H9 (cell line): ENCODE data around the gene PCGF3. TPM values are rescaled to one million over a fixed set of nuclear protein-coding genes. Genes with fewer than 3 reads are reported as not detected.
A peak's percentile ranks its signal among the peaks of the same experiment; 100 is the strongest.

Source experiments
- DNase-seq: peaks from one replicate; pipeline ENCODE4 v3.0.0-alpha.2; 2017
- H2AFZ ChIP-seq: one replicate; pipeline ENCODE4 v1.6.1; 2013; ENCODE audit warnings: mild to moderate bottlenecking, low read length, control low read depth, moderate library complexity
- H2AK5ac ChIP-seq: 2 replicates; pipeline ENCODE4 v1.6.1; 2013; ENCODE audit warnings: low read length, control low read depth, mixed read lengths; ENCODE audit not compliant: insufficient read length
- H2BK120ac ChIP-seq: one replicate; pipeline ENCODE4 v1.6.1; 2013; ENCODE audit warnings: low read depth, mild to moderate bottlenecking, low read length, control low read depth, inconsistent platforms; ENCODE audit not compliant: poor library complexity, severe bottlenecking
- H2BK12ac ChIP-seq: 2 replicates; pipeline ENCODE4 v1.6.1; 2013; ENCODE audit warnings: low read length, control low read depth, mixed read lengths, low read depth; ENCODE audit not compliant: insufficient read length
- H2BK15ac ChIP-seq: 2 replicates; pipeline ENCODE4 v1.6.1; 2013; ENCODE audit warnings: low read depth, low read length, control low read depth
- H2BK20ac ChIP-seq: one replicate; pipeline ENCODE4 v1.6.1; 2013; ENCODE audit warnings: low read depth, mild to moderate bottlenecking, low read length, control low read depth, inconsistent platforms; ENCODE audit not compliant: poor library complexity, severe bottlenecking
- H2BK5ac ChIP-seq: 2 replicates; pipeline ENCODE4 v1.6.1; 2013; ENCODE audit warnings: low read length, control low read depth, mixed read lengths; ENCODE audit not compliant: insufficient read length
- H3K14ac ChIP-seq: 2 replicates; pipeline ENCODE4 v1.6.1; 2013; ENCODE audit warnings: low read length, control low read depth; ENCODE audit not compliant: insufficient read depth
- H3K18ac ChIP-seq: 2 replicates; pipeline ENCODE4 v1.6.1; 2013; ENCODE audit warnings: low read depth, mild to moderate bottlenecking, mixed read lengths, low read length, control low read depth; ENCODE audit not compliant: insufficient read length
- H3K23ac ChIP-seq: 2 replicates; pipeline ENCODE4 v1.6.1; 2013; ENCODE audit warnings: low read length, control low read depth, mixed read lengths, low read depth; ENCODE audit not compliant: insufficient read length
- H3K23me2 ChIP-seq: 2 replicates; pipeline ENCODE4 v1.6.1; 2013; ENCODE audit warnings: low read depth, mild to moderate bottlenecking, mixed read lengths, low read length, control low read depth; ENCODE audit not compliant: insufficient read length, poor library complexity, severe bottlenecking
- H3K27ac ChIP-seq: 2 replicates; pipeline ENCODE4 v1.5.1; 2013; ENCODE audit warnings: low read length, control low read depth, mixed read lengths, low read depth; ENCODE audit not compliant: insufficient read length
- H3K27me3 ChIP-seq: 2 replicates; pipeline ENCODE4 v1.6.1; 2013; ENCODE audit warnings: low read length, control low read depth, inconsistent platforms; ENCODE audit not compliant: insufficient read depth
- H3K4ac ChIP-seq: 2 replicates; pipeline ENCODE4 v1.6.1; 2013; ENCODE audit warnings: low read depth, mild to moderate bottlenecking, control low read depth, inconsistent platforms, low read length, moderate library complexity
- H3K4me1 ChIP-seq: 2 replicates; pipeline ENCODE4 v1.6.1; 2013; ENCODE audit warnings: low read length, control low read depth, inconsistent platforms; ENCODE audit not compliant: insufficient read depth
- H3K4me2 ChIP-seq: 2 replicates; pipeline ENCODE4 v1.6.1; 2013; ENCODE audit warnings: low read length, control low read depth, mixed read lengths; ENCODE audit not compliant: insufficient read length, insufficient read depth
- H3K56ac ChIP-seq: 2 replicates; pipeline ENCODE4 v1.6.1; 2013; ENCODE audit warnings: low read depth, mild to moderate bottlenecking, mixed read lengths, low read length, control low read depth; ENCODE audit not compliant: insufficient read length
- H3K79me1 ChIP-seq: 2 replicates; pipeline ENCODE4 v1.6.1; 2013; ENCODE audit warnings: low read depth, mild to moderate bottlenecking, moderate library complexity, low read length, control low read depth, inconsistent platforms; ENCODE audit not compliant: insufficient read depth, poor library complexity, severe bottlenecking
- H3K79me2 ChIP-seq: 2 replicates; pipeline ENCODE4 v1.6.1; 2013; ENCODE audit warnings: low read length, control low read depth, inconsistent platforms; ENCODE audit not compliant: insufficient read depth
- H3K9ac ChIP-seq: 2 replicates; pipeline ENCODE4 v1.6.1; 2013; ENCODE audit warnings: low read length, control low read depth, mixed read lengths; ENCODE audit not compliant: insufficient read length; ENCODE audit errors: extremely low read depth
- H3K9me3 ChIP-seq: one replicate; pipeline ENCODE4 v1.6.1; 2013; ENCODE audit warnings: low read depth, low read length, inconsistent platforms; ENCODE audit not compliant: control insufficient read depth
- H3T11ph ChIP-seq: one replicate; pipeline ENCODE4 v1.6.1; 2013; ENCODE audit warnings: mild to moderate bottlenecking, low read length, control low read depth, inconsistent platforms
- H4K20me1 ChIP-seq: one replicate; pipeline ENCODE4 v1.6.1; 2013; ENCODE audit not compliant: control insufficient read depth, insufficient read length, insufficient read depth
- H4K5ac ChIP-seq: 2 replicates; pipeline ENCODE4 v1.6.1; 2013; ENCODE audit warnings: low read depth, mild to moderate bottlenecking, mixed read lengths, low read length, control low read depth; ENCODE audit not compliant: insufficient read length
- H4K8ac ChIP-seq: replicated peaks from 2 replicates; pipeline ENCODE4 v1.6.1; 2013; ENCODE audit warnings: low read length, control low read depth, mixed read lengths, low read depth; ENCODE audit not compliant: insufficient read length
- H4K91ac ChIP-seq: 2 replicates; pipeline ENCODE4 v1.6.1; 2013; ENCODE audit warnings: low read depth, mild to moderate bottlenecking, moderate library complexity, mixed read lengths, low read length, control low read depth; ENCODE audit not compliant: insufficient read length
- H3K27ac Mint-ChIP-seq, 3 experiments: 2 replicates in 2 of 3; 3 replicates in 1 of 3; pipeline ENCODE4 v1.8.0; 2020 to 2021; ENCODE audit warnings: mixed read lengths in 3 of 3, mild to moderate bottlenecking in 1 of 3, moderate library complexity in 1 of 3
- H3K27me3 Mint-ChIP-seq: 2 replicates; pipeline ENCODE4 v1.8.0; 2021; ENCODE audit warnings: low read depth, mild to moderate bottlenecking, moderate library complexity, mixed read lengths
- H3K36me3 Mint-ChIP-seq, 3 experiments: 2 replicates in 2 of 3; 3 replicates in 1 of 3; pipeline ENCODE4 v1.8.0; 2020 to 2021; ENCODE audit warnings: low read depth in 3 of 3, mixed read lengths in 3 of 3; ENCODE audit not compliant: insufficient read depth in 1 of 3
- H3K4me1 Mint-ChIP-seq, 2 experiments: 2 replicates each; pipeline ENCODE4 v1.8.0; 2020; ENCODE audit warnings: mixed read lengths in 2 of 2
- H3K4me3 Mint-ChIP-seq, 2 experiments: 2 replicates in 1 of 2; 3 replicates in 1 of 2; pipeline ENCODE4 v1.8.0; 2020 to 2021; ENCODE audit warnings: mild to moderate bottlenecking in 2 of 2, mixed read lengths in 2 of 2, moderate library complexity in 1 of 2
- H3K9me3 Mint-ChIP-seq, 2 experiments: 2 replicates in 1 of 2; 3 replicates in 1 of 2; pipeline ENCODE4 v1.8.0; 2020; ENCODE audit warnings: mild to moderate bottlenecking in 2 of 2, mixed read lengths in 2 of 2, moderate library complexity in 1 of 2
- WGBS: extraction: QIAGEN DNeasy Blood & Tissue Kit; methylation state at CpG from one replicate; pipeline ENCODE4 v1.1.7; 2013; ENCODE audit warnings: missing lambda C conversion rate, low lambda C conversion rate, mixed read lengths; ENCODE audit not compliant: insufficient read length; ENCODE audit errors: extremely low coverage; 5-methylcytosine and 5-hydroxymethylcytosine counted together
- total RNA-seq: library from RNA; stranded (reverse); gene quantifications from 2 replicates; pipeline ENCODE4 v1.2.1, GENCODE V29; 2021
- TF ChIP-seq, protein P1 (sequence below): fragments of 200-600 bp; sonication (generic); conservative IDR thresholded peaks from 3 replicates; pipeline ENCODE4 v1.8.0; 2021; ENCODE audit warnings: antibody characterized with exemption, mild to moderate bottlenecking

PCGF3 gene
- total RNA-seq, 1 experiment from 2014 or later = 43.1 TPM

DNA sequence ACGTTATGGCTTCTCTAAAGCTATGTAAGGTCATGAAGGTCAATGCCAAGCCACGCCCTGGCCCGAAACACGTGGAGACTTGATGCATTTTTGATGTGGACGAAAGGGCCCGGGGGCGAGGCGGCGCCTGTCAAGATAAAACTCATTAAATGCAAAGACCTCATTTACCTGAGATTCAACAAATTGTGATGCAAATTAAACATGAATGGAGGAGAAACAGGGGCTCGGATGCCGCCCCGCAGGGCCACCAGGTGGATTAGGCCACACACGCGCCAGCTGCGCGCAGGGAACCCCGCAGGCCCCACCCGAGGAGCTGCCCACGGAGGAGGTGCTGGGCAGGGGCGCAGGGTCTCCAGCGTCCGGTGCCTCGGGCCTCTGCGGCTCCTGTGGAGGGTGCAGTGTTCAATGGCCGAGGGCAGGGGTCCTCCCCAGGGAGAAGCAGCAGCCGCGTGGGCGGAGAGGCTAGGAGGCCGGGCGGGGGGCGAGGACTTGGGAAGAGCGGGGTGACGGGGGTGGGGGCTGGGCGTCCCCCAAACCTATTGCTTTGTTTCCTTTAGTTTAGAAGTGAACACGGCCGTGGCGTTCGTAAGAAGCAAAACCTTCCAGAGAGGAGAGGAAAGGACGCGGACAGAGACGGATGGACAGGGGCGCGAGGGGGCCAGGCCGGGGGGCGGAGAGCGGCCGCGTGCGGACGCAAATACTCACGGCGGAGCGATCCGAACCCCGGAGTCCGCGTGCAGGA is 79.9 kb downstream of the PCGF3 start:
- DNase-seq = peak; percentile 77
- H3K27me3 ChIP-seq = peaks cover 24% of the 10 kb centered on the region; the same call in 1 of the 2 replicates
- no peaks in the 10 kb centered on the region for H3K9me3 ChIP-seq
- H2BK5ac ChIP-seq = no peak overlapping the region
- H3K27me3 Mint-ChIP-seq = peaks cover 68% of the 10 kb centered on the region
- no peak overlapping the region for H3K23ac ChIP-seq
- H3K36me3 Mint-ChIP-seq = peaks cover 2 to 3% (median 2%) of the 10 kb centered on the region in 3 experiments
- no peak overlapping the region for H4K8ac ChIP-seq
- H3K4me3 Mint-ChIP-seq = peak overlapping the region; percentile 43 to 76
- H2BK120ac ChIP-seq = no peak overlapping the region
- H3K27ac ChIP-seq = no peak overlapping the region
- H3K9ac ChIP-seq = no peak overlapping the region
- H3K4me1 Mint-ChIP-seq = peaks cover 20 to 31% of the 10 kb centered on the region in 2 experiments
- no peak overlapping the region for H3K18ac ChIP-seq
- no peak overlapping the region for H4K5ac ChIP-seq
- H3K56ac ChIP-seq = no peak overlapping the region
- no CpG with 5 or more reads among the region's 57 CpGs for WGBS
- peaks cover 0 to 3% of the 10 kb centered on the region in 2 experiments; a peak in 1 of 5 replicates for H3K9me3 Mint-ChIP-seq
- peak overlapping the region; percentile 42 for H3K4me2 ChIP-seq
- no peak overlapping the region for H2BK15ac ChIP-seq
- no peak overlapping the region for H3K14ac ChIP-seq
- H3K79me2 ChIP-seq = peaks cover 5% of the 10 kb centered on the region; the same call in 1 of the 2 replicates
- no peak overlapping the region for H2BK12ac ChIP-seq
- peaks cover 9% of the 10 kb centered on the region for H3K79me1 ChIP-seq
- no peak overlapping the region for H3T11ph ChIP-seq
- H3K23me2 ChIP-seq = peaks cover 10% of the 10 kb centered on the region
- TF ChIP-seq, protein P1, sequence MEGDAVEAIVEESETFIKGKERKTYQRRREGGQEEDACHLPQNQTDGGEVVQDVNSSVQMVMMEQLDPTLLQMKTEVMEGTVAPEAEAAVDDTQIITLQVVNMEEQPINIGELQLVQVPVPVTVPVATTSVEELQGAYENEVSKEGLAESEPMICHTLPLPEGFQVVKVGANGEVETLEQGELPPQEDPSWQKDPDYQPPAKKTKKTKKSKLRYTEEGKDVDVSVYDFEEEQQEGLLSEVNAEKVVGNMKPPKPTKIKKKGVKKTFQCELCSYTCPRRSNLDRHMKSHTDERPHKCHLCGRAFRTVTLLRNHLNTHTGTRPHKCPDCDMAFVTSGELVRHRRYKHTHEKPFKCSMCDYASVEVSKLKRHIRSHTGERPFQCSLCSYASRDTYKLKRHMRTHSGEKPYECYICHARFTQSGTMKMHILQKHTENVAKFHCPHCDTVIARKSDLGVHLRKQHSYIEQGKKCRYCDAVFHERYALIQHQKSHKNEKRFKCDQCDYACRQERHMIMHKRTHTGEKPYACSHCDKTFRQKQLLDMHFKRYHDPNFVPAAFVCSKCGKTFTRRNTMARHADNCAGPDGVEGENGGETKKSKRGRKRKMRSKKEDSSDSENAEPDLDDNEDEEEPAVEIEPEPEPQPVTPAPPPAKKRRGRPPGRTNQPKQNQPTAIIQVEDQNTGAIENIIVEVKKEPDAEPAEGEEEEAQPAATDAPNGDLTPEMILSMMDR = no peak
- H2AK5ac ChIP-seq = no peak overlapping the region
- no peak overlapping the region for H2AFZ ChIP-seq
- H4K20me1 ChIP-seq = no peaks in the 10 kb centered on the region
- H3K4me1 ChIP-seq = 0 out of 2 replicates have a peak, but pooled peaks cover 1% of the 10 kb centered on the region
- H4K91ac ChIP-seq = no peak overlapping the region
- no peak overlapping the region for H3K27ac Mint-ChIP-seq
- H3K4ac ChIP-seq = no peak overlapping the region
- no peak overlapping the region for H2BK20ac ChIP-seq
